ENCODE data around the gene RIMBP2. TPM values are rescaled to one million over a fixed set of nuclear protein-coding genes. Genes with fewer than 3 reads are reported as not detected.

Gene RIMBP2
- polyA plus RNA-seq, 3 donors = 16.5 to 26.5 (median 20.9) TPM

DNA sequence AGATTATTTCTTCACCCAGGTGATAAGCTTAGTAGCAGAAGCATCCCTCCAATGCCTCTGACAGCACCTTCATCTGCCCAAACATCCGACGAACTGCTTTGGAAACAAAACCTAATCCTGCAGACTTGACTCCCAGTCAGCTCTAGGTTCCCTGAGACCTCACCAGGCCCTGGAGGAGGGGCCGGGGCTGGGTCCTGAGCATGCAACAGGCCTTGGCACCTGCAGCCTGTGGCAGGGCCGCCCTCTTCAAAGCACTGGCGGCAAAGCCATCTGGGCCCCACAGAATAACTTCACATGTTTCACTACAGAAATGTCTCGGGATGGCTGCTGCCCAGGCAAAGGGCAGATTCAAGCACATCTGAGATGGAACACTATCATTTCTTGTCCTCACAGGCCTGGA lies 245.1 kb downstream of the RIMBP2 start:
- DNase-seq (ENCODE audit: extremely low read depth in 1 of 11, low read depth in 9 of 11, low spot score in 4 of 11) = no peak

DNA sequence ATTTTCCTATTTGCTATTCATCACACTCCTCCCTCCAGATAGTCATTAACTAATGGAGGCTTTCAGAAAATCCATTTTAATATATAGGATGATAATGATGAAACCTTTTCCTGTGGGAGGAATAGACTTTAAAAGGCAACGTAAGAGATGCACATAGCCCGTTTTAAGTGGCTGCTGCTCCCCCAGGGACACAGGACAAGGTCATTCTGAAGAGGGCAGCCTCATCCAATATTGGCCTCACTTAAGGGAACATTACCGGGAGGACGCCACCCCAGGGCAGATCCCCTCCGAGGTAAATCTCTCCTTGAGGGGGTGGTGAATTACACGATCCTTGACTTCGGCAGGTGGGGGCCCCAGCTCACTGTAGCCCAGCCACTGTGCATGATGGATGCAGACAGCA lies 246.5 kb downstream of the RIMBP2 start:
- no peak for DNase-seq (ENCODE audit: extremely low read depth in 1 of 11, low read depth in 9 of 11, low spot score in 4 of 11)

DNA sequence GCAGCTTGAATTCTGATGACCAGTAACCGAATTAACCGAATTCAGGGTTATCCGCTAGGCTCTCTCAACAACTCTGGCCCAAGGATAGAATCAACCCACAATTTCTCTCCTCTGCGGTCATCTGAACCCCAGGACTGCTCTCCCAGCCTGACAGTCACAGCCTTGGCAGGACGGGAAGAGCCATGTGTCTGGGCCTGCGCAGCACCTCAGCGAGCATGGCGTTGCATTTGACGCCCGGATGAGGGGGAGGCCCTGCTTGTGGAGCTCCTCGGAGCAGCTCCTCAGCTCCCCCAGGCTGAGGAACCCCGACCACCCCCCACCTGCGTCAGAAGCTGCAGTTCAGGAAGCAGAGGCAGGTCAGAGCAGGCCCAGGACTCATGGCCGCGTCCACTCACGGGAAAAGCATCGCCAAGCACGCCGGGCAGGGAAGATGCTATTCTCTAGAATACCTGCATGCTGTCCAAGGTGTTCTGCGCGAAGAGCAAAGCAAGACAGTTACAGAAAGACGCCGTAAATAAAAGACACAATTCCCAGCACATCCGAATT lies 247.3 kb downstream of the RIMBP2 start:
- no peak for DNase-seq (ENCODE audit: extremely low read depth in 1 of 11, low read depth in 9 of 11, low spot score in 4 of 11)

DNA sequence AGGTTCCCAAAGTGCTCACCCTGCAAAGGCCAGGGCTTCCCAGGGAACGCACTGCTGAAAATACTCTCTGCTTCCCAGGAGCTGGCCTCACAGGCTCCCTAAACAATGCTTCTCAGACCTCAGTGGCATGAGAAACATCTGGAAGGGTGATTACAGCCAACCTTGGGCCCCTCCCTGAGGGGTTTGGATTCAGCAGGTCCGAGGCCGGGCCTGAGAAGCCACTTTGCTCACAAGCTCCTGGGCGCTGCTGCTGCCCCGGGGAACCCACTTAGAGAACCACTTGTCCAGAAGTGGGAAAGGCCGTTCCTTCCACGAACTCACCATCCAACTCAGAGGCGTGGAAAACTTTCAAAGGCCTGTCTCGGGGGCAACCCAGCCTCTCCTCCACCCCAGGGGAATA lies 247.9 kb downstream of the RIMBP2 start:
- DNase-seq (ENCODE audit: extremely low read depth in 1 of 11, low read depth in 9 of 11, low spot score in 4 of 11) = no peak

DNA sequence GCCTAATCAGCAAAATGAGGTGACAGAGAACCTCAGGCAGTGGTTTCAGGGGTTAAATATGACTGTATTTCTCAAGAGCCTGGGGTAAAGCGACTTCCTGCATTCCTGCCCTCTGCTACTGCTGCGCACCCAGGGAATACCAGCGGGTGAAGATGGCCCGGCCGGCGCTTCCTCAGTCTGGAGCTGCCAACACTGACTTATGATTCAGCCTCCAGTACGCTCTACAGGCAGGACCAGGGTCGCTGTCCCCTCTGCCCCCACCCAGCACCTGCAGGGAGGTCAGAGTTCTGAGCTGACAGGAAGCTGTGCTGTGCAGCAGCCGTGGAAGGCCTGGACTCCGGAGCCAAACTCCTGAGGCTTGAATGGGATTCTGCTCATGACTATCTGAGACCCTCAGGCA lies 250.5 kb downstream of the RIMBP2 start:
- DNase-seq (ENCODE audit: extremely low read depth in 1 of 11, low read depth in 9 of 11, low spot score in 4 of 11) = no peak

DNA sequence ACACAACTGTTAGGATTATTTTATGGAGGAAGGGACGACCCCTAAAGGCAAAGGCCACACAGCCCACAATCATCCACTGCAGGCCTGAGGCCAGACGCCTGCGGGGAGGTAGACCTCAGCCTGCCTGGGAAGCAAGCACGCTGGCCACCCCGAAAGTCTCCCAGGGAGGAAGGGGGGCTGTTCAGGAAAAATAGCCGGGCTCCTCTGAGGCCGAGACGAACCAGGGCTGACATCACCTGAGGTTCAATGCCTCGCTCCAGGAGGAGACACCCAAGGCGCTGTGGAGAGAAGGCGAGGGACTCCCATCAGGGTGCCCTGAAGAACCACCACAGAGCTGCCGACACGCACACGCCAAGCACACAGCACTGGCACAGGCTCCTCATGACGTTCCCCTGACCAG lies 251.1 kb downstream of the RIMBP2 start:
- DNase-seq (ENCODE audit: extremely low read depth in 1 of 11, low read depth in 9 of 11, low spot score in 4 of 11) = no peak

DNA sequence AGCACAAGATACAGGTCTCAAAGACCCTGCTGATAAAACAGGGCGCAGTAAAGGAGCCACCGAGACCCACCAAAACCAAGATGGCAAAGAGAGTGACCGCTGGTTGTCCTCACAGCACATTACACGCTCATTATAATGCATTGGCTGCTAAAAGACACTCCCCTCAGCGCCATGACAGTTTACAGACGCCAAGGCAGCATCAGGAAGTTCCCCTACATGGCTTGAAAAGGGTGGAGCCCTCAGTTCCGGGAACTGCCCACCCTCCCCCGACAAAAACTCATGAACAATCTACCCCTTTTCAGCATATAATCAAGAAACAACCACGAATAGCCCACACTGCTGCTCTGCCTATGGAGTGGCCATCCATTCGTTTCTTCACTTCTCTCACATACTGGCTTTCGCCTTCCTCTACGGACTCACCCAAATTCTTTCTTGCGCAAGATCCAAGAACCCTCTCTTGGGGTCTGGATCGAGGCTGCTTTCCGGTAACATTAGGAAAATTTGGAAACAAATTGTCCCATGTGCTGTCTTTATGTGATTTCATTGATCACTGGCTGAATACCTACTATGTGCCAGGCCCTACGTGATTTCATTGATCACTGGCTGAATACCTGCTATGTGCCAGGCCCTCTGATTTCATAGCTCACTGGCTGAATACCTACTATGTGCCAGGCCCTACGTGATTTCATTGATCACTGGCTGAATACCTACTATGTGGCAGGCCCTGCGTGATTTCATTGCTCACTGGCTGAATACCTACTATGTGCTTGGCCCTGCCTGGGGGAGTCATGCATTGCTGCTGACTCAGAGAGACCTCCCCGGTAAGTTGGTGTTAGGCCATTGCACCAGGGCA lies 252.1 kb downstream of the RIMBP2 start:
- DNase-seq (ENCODE audit: extremely low read depth in 1 of 11, low read depth in 9 of 11, low spot score in 4 of 11) = no peak

DNA sequence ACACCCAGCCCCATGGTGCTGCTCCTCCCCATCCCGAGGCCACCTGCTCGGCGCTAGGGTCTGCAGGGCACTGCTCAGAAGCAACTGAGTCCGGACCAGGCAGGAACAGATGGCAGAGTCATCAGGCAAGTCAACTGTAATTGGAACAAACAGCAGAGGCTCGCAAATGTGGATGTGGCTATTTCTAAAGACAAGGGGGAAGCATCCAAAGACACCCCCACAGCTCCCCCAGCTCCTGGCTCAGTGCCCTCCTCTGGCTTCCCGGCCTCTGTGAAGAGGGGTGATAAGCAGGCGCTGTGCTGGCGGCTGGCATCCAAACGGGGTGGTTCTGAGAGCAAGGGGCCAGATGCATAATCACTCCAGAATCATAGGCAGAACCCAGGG lies 252.8 kb downstream of the RIMBP2 start:
- no peak for DNase-seq (ENCODE audit: extremely low read depth in 1 of 11, low read depth in 9 of 11, low spot score in 4 of 11)

DNA sequence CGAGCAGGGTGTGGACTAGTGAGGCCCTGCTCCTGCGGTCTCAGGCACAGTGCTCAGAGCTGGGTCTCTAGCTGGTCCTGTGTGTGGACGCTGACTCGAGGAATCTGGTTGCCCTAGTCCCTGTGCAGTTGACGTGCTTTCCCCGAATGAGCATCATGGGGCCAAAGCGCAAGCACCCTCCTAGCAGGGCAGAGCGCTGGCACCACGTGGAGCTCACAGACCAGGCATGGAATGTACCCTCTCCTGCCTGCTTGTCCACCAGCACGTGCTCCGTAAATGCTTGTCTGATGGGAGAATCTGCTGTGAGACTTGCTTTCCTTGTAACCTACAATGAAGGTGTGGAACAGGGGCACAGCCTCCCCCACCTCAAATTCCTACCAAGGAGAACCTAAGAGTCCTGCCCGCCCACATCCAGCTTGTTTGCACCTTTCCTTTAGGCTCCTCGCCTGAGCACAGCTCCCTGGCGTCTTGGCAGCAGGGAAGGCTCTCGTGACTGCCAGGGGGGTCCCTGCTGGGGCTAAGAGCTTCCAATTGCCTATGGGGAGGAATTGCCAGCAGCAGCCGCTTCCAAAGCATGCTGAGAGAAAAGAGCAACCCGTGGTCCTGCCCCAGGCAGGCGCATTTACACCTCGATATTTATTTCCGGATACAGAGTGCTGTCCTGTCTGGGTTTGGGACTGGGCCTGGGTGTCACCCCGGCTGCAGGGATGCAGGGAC lies 253.4 kb downstream of the RIMBP2 start:
- DNase-seq (ENCODE audit: extremely low read depth in 1 of 11, low read depth in 9 of 11, low spot score in 4 of 11) = no peak

DNA sequence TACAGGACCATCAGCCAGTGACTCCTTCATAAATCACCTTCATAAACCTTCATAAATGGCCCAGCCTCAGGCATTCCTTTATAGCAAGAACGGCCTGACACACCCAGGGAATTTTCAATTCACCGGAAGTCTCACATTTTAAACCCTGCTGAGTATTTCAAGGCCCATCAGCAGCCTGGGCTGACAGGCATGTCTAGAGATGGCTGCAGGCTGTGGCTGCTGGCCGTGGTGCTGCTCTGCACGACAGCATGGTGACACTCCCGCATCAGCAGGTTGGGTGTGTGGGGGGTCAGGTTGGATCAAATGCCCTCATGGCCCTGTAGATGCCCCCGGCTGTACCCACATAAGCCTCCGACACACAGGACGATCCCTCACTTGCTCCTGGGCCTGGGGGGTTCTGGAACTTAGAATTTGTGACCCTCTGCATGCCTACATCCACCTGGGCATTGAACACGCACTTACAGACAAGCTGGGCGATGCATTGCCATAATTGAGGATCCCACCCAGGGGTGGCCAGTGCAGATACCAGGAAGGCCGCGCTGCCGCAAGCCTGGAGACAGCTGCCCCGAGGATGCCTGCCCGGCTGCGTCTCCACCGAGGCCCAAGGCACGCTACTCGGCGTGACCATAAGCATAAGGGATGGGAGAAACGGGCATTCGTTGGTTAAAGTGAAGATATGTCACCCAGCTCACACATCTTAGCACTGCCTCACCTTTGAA lies 254.1 kb downstream of the RIMBP2 start:
- DNase-seq (ENCODE audit: extremely low read depth in 1 of 11, low read depth in 9 of 11, low spot score in 4 of 11) = no peak

DNA sequence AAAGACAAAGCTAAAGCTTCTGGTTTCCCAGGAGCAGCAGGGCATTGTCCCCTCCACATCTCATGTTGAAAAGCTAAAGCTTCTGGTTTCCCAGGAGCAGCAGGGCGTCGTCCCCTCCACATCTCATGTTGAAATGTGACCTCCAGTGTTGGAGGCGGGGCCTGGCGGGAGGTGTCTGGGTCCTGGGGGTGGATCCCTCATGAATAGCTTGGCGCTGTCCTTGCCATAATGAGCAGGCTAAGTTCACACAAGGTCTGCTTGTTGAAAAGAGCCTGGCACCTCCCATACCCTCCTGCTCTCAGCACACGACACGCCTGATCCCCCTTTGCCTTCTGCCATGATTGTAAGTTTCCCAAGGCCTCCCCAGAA lies 254.7 kb downstream of the RIMBP2 start:
- DNase-seq (ENCODE audit: extremely low read depth in 1 of 11, low read depth in 9 of 11, low spot score in 4 of 11) = no peak

DNA sequence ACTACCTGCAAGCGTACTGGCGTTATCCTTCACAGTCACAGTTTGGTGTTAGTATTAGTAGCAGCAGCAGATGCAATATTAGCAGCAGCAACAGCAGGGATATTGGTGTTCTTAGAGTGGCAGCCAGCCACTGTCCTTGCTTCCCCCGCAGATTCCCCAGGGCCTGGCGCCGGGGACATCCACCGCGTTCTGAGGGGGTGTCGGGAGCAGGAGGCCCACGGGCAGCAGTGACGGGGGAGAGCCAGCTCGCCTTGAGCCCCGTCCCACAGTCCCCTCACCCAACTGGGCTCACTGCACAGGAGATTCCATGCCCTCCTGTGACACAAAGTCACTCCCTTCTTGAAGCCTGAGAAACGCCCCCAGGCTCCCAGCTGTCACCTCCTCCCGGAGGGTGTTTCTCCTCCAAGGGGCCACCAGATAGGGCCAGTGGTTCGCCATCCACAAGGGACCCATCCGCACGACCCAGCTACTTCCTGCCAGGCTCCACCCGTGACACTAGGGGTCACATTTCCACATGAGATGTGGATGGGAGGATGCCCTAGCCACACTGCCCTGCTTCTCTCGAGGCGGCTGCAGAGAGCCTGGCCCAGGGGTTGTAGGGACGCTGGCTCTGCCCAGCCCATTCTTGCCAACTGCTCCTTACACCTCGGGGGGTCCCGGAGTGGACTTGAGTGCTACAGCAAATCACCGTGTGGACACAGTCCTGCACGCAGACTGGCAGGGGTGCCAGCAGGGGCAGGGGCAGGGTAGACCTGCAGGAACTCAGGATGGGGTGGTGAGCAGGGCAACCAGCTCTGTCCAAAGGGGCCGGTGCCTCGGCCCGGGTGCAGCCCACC lies 255.3 kb downstream of the RIMBP2 start:
- DNase-seq (ENCODE audit: extremely low read depth in 1 of 11, low read depth in 9 of 11, low spot score in 4 of 11) = no peak

DNA sequence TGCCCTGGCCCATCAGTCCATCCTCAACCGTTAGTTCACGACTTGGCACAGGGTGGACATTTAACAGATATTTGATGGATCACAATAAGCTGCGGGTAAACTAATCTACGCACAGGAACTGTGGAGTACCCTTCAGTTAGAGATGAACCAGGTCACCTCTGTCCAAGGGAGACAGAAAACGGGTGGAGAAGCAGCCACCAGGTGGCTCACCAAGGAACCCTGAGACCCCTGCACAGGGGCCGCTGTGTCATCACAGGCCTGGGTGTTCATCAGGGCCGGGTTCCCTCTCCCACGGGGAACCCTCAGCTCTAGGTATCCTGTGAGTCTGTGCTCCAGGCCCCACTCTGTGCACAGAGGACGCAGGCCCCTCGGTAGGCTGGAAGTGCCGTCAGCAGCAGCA lies 256.2 kb downstream of the RIMBP2 start:
- DNase-seq (ENCODE audit: extremely low read depth in 1 of 11, low read depth in 9 of 11, low spot score in 4 of 11) = no peak

DNA sequence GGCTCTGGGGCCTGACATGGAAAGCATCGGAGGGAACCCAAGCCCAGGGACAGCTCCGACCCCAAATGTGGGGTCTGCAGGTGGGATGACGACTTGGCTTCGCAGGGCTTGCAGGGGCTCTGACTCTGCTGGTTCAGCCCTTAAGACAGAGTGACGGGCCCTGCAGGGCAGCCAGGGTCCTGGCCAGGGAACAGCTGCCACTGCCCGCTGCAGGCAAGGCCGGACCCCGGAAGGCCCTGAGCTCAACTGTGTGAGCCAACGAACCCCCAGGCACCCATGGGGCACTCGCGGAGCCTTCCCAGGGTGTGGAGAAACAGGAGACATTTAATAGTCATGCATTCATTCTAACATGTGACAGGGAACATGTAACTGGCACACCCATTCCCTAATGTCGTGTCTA lies 257.8 kb downstream of the RIMBP2 start:
- no peak for DNase-seq (ENCODE audit: extremely low read depth in 1 of 11, low read depth in 9 of 11, low spot score in 4 of 11)

DNA sequence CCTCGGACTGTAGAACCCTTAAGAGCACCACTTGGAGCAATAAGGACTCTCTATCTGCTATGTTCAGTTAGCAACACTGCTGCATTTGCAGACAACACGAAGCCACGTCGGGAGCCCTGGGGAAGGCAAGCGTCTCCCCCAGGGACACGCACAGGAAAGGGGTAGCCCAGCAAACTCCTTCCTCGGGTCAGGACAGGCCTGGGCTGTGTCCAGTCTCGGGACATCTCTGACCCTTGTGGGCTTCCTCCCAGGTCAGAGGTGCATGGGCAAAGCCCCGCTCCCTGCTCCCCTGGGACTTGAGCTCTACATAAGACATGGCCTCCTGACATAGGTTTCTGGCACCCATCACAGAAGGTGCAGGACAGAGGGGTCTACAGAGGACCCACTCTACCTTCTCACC lies 258.9 kb downstream of the RIMBP2 start:
- no peak for DNase-seq (ENCODE audit: extremely low read depth in 1 of 11, low read depth in 9 of 11, low spot score in 4 of 11)

DNA sequence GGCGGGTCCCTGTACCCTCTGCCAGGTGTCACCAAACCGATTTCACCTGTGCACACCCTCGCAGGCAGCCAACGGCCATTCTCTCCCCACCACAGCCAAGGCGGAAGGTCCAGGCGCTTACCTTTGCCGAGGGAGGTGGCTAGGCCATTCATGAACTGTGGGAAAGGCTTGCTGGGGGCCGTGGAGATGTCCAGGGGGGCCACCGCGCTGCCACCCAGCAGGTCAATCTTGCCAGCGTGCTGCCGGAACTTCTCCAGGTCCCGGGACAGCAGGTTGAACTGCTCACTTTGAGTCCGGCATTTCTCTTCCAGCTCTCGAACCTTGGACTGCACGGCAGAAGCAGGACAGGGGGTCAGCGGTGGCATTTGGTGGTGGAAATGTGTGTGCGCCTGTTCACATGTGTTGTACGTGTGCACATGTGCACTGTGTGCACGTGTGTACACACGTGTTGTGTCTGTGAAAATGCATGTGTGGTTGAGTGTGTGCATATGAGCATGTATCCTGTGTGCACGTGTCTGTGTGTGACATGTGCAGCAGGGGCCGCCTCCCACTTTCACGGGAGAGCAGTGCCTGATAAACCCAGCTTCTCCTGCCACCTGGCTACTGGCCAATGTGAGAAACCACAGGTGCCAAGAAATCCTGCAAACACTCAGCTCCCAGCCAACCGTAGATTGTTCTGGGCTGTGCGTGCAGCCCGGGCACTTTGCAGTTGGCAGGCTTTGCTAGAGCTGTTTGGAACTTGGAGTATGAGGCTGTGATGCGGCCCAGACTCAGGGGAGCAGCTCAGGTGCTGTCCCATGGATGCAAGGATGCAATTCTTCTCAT lies 259.5 kb downstream of the RIMBP2 start:
- no peak for DNase-seq (ENCODE audit: extremely low read depth in 1 of 11, low read depth in 9 of 11, low spot score in 4 of 11)

DNA sequence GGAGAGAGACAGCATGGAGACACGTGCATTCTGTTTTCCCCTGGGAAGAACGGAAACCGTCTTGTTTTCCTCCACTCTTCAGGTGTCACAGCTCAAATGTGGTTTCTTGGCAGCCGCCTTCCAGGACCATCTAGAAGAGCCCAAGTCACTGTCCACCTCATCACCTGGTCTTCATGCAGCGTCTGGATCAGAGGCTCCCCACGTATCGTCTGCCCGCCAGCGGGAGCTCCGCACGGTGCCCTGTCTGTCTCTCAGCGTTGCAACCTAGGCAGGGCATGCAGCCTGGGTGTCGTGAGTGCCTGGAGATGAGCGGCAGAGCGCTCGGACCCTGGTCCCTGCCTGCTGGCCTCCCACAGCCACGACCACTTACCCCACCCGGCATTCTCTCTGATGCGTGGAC lies 260.9 kb downstream of the RIMBP2 start:
- no peak for DNase-seq (ENCODE audit: extremely low read depth in 1 of 11, low read depth in 9 of 11, low spot score in 4 of 11)

DNA sequence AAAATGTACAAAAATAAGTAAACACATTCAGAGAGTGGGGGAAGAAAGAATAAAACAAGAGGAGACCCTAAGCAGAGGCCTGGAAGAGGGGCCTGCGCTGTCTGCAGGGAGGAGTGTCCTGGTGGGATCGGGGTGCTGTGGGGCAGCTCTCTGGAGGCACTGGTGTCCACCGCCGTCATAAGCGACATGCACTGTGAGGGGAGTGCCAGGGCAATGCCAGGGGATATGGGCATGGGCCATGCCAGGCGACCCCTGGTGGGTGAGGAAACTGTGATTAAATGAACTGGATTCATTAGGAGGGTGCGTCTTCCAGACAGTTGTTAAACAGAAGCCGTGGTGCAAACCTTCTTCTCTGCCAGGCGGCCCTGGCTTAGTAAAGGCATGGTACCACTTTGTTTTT lies 261.8 kb downstream of the RIMBP2 start:
- no peak for DNase-seq (ENCODE audit: extremely low read depth in 1 of 11, low read depth in 9 of 11, low spot score in 4 of 11)
